Measurements from ENCODE around the gene GPR18.
A peak's percentile ranks its signal among the peaks of the same experiment; 100 is the strongest.
"Not testable (repeated sequence)": the region's sequence is repeated elsewhere in the genome, so short reads cannot be mapped to it uniquely, and the experiment has no call there.

The GPR18 gene

DNA sequence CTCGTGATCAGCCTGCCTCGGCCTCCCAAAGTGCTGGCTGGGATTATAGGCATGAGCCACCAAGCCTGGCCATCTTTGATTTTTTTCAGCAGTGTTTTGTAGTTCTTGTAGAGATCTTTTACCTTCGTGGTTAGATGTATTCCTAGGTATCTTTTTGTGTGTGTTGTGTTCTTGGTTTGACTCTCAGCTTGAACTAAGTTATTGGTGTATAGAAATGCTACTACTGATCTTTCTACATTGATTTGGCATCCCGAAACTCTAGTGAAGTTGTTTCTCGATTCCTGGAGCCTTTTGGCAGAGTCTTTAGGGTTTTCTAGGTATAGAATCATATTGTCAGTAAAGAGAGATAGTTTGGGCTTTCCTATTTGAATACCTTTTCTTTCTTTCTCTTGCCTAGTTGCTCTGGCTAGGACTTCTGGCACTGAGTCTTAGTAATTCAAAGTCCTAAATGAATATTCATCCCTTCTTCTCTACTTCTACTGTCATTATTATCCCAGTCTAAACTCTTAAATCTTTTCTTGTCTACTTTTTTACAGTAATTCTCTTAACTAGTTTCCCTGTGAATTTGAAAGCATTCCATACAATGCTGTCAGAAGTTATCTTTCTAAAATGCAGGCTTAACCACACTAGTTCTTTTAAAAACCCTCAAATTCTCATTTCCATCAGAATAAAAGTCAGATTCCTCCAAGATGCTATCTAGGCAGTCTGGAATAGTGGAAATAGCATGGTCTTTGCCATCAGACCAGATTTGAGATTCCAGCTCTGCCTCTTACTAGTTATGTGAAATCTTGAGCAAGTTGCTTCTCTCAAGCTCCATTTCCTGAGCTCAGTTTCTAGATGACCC is 7.0 kb downstream of the GPR18 start:
- H3K4me3 ChIP-seq (ENCODE audit: low read length) = no peak overlapping the region
- DNase-seq (ENCODE audit: low read depth, low spot score) = no peak

GRCh38 chr13:99249606-99250005 is 8.6 kb downstream of the GPR18 start:
- DNase-seq (ENCODE audit: low read depth, low spot score); H3K4me3 ChIP-seq (ENCODE audit: low read length): not testable (repeated sequence)

DNA sequence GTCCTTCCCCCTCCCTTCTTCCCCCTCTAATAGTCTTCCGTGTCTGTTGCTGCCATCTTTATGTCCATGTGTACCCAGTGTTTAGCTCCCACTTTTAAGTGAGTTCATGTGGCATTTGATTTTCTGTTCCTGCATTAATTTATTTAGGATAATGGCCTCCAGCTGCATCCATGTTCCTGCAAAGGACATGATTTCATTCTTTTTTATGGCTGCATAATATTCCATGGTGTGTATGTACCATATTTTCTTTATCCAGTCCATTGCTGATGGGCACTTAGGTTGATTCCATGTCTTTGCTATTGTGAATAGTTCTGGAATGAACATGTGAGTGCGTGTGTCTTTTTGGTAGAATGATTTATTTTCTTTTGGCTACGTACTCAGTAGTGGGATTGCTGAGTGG is 9.0 kb downstream of the GPR18 start:
- DNase-seq (ENCODE audit: low read depth, low spot score); H3K4me3 ChIP-seq (ENCODE audit: low read length): not testable (repeated sequence)

GRCh38 chr13:99246100-99246499 is 12.1 kb downstream of the GPR18 start:
- DNase-seq (ENCODE audit: low read depth, low spot score) = no peak
- H3K4me3 ChIP-seq (ENCODE audit: low read length) = no peak overlapping the region

DNA sequence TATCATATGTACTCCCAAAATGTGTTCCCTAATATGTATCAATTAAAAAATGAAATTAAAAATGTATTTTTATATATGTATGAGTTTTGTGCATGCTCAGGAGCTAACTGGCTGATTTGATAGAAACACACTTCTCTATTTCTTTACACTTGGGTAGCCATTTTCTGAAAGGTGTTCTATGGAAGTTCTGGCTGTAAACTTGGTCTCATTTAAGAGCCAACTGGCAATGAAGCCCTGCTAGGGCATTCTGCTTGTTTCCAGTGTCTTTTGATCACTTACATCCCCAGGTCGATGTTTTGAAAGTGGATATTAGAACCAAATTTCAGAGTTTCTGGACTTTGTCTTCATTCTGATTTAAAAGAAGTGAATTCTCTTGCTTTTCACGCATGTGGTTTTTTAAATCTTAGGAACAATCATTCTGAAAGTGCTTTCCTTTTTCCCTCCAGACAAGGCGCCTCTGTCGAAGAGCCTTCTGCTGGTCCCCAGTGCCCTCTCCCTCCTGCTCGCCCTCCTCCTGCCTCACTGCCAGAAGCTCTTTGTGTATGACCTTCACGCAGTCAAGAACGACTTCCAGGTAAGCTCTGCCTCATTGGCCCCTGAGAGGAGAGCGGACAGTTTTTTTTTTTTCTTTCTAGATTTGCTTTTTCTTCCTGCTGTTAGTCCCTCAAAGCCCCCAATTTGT is 20.1 kb downstream of the GPR18 start:
- no peak overlapping the region for H3K4me3 ChIP-seq (ENCODE audit: low read length)
- DNase-seq (ENCODE audit: low read depth, low spot score) = no peak

- no peak overlapping the region for H3K4me3 ChIP-seq (ENCODE audit: low read length)
- no peak for DNase-seq (ENCODE audit: low read depth, low spot score)
These were observed 26.5 kb downstream of the GPR18 start for GRCh38 chr13:99231721-99232120.

DNA sequence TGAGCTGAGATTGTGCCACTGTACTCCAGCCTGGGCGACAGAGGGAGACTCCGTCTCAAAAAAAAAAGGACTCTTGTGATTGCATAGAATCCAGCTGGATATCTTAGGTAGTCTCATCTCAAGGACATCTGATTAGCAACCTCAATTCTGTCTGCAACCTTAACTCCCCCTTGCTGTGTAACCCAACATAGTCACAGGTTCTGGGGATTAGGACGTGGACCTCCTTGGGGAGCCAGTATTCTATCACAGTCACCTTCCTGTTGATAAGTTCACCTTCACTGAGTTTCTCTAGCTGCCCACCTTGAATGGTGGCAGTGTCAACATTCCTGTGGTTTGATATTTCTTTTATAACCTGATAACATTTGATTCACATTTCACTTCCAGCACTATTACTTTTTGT is 27.2 kb downstream of the GPR18 start:
- no peak for DNase-seq (ENCODE audit: low read depth, low spot score)
- no peak overlapping the region for H3K4me3 ChIP-seq (ENCODE audit: low read length)

- H3K4me3 ChIP-seq (ENCODE audit: low read length); DNase-seq (ENCODE audit: low read depth, low spot score): not testable (repeated sequence)
These were observed 27.6 kb downstream of the GPR18 start for GRCh38 chr13:99230588-99230987.

DNA sequence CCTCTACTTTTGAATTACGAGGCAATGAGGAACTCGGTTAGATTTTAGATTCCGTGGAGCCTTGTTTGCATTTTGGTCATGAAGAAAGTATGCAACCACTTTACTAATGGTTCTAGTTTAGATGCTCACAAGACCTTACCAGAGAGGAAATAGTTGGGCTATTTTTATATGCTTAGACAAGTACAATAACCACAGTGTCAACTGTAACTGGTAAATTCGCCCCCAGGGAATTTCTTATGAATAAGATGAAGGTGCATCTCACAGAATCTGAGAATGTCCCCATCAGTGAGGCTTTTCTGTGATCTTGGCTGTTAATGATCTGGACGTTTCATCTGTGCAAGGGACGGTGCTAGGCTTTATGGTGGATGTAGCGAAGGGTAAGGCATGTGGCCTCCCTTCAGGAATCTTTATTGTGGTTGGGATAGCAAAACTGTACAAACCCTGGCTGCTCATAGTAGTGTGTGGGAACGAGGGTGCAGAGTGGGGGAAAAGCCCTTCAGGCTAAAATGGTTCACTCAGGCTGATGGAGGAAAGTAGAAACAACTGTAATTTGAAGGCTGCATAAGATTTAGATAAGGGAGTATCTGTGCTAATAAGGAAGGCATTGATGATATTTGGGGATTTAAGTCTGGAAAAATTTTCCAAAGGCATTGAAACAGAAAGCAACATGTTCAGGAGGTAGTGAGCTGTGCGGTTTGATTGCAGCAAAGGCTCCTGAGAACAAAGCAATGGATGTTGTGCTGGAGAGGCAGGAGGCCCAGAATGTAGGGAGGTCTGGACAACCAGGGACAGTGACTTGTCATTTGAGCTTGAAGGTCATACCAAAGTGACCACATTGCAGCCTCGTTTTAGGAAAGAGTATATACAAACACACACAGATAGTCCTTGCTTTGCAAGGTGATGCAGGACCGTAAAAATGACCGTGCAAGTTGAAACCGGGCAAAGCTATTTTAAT is 29.2 kb downstream of the GPR18 start:
- peak; percentile 67 for DNase-seq (ENCODE audit: low read depth, low spot score)
- H3K4me3 ChIP-seq (ENCODE audit: low read length) = peak overlapping the region; percentile 32

DNA sequence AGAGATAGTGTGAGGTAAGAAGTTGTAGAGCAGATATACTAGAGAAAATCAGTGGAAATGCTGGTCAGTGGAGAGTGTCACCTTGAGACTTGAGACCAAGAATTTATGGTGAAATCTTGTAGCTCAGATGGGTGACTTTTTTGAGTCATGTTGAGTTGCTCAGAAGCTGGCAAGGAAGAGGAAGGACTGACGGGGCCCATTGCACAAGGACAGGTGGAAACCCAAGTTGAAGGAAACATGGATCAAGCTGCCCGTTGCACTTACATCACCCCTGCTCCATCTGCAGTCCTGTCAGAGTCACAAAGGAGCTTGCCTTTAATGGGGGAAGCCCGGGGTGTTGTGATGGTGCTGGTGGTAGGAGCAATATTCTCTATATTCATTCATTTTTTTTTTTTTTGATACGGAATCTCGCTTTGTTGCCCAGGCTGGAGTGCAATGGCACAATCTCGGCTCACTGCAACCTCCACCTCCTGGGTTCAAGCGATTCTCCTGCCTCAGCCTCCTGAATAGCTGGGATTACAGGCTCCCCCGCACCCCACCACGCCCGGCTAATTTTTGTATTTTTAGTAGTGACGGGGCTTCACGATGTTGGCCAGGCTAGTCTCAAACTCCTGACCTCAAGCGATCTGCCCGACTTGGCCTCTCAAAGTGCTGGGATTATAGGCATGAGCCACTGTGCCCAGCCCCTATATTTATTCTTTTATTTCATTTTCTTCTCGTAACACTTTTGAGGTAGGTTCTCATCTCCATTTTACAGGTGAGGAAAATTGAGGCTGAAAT is 30.1 kb downstream of the GPR18 start:
- peak overlapping the region; percentile 32 for H3K4me3 ChIP-seq (ENCODE audit: low read length)
- no peak for DNase-seq (ENCODE audit: low read depth, low spot score)

DNA sequence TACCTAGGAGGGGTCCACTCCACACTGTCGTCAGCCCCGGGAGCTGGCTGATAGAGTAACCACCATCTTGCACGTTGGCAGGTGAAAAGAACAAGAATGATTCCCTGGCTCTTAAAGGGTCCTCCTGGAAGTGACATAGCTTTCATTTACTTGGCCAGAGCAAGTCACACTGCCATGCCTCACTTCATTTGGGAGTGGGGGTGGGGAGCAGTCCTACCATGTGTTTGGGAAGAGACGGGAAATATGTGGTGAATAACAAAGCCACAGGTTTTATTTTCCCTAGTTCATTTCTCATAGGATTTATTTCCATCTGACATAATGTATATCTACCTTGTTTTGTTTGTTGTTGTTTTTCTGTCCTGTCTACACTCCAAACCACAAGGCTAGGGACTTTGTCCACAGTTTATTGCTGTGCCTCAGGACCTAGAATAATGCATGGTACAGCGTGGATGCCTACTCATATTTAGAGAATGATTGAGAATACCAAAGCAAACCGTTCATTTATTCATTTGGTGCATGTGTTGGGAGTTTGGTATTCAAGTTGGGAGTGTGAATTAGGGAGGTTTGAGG is 30.8 kb downstream of the GPR18 start:
- no peak for DNase-seq (ENCODE audit: low read depth, low spot score)
- no peak overlapping the region for H3K4me3 ChIP-seq (ENCODE audit: low read length)

- peak; percentile 28 for DNase-seq (ENCODE audit: low read depth, low spot score)
- no peak overlapping the region for H3K4me3 ChIP-seq (ENCODE audit: low read length)
These were observed 31.7 kb downstream of the GPR18 start for GRCh38 chr13:99226513-99226912.

DNA sequence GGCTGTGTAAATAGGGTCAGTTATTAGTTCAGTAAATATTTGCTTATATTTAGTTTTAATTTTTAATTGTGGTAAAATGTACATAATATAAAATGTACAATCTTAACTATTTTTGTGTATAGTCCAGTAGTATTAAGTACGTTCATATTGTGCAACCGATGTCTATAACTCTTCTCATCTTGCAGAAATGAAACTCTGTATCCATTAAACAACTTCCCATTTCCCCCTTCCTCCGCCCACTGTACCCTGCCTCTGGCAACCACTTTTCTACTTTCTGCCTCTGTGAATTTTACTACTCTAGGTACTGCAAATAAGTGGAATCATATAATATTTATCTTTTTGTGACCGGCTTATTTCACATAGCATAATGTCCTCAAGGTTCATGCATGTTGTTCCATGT is 33.1 kb downstream of the GPR18 start:
- no peak overlapping the region for H3K4me3 ChIP-seq (ENCODE audit: low read length)
- DNase-seq (ENCODE audit: low read depth, low spot score) = no peak

DNA sequence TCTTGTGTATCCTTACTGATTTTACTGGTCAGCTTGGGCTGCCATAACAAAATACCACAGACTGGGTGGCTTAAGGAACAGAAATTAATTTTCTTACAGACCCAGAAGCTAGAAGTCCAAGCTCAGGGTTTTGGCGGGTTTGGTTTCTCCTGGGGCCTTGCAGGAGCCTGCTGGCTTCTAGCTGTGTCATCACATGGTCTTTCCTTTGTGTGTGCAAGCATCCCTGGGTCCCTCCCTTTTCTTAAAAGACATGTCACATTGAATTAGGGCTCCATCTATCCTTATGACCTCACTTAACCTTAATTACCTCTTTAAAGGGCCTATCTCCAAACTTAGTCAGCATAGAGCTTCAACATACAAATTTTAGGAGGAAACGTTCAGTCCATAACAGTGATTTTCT is 34.2 kb downstream of the GPR18 start:
- no peak overlapping the region for H3K4me3 ChIP-seq (ENCODE audit: low read length)
- no peak for DNase-seq (ENCODE audit: low read depth, low spot score)

DNA sequence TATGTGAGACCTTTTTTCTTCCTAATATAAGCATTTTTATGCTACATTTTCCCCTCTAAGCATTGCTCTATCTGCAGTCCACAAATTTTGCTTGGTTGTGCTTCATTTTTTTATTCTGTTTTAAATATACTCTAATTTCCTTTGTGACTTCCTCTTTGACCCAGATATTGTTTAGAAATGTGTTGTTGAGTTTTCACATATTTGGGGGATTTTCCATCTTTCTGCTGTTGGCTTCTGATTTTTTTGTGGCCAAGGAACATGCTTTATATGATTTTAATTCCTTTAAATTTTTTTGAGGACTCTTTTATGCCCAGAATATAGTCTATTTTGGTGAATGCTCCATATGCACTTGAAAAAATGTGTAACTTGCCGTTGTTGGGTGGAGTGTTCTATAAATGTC is 34.6 kb downstream of the GPR18 start:
- no peak for DNase-seq (ENCODE audit: low read depth, low spot score)
- no peak overlapping the region for H3K4me3 ChIP-seq (ENCODE audit: low read length)

GRCh38 chr13:99221567-99222239 is 36.5 kb downstream of the GPR18 start:
- no peak for DNase-seq (ENCODE audit: low read depth, low spot score)
- no peak overlapping the region for H3K4me3 ChIP-seq (ENCODE audit: low read length)

- peak; percentile 79 for DNase-seq (ENCODE audit: low read depth, low spot score)
- H3K4me3 ChIP-seq (ENCODE audit: low read length) = no peak overlapping the region
These were observed 37.8 kb downstream of the GPR18 start for GRCh38 chr13:99220199-99220935.
